Glutamatergic neuron (in vitro differentiated cells): ENCODE measurements around the gene STX1B. TPM values are rescaled to one million over a fixed set of nuclear protein-coding genes. Genes with fewer than 3 reads are reported as not detected.
A peak's percentile ranks its signal among the peaks of the same experiment; 100 is the strongest.

ENCODE experiments used
- DNase-seq: peaks from one replicate; pipeline ENCODE4 v3.0.0; 2022
- H3K27ac Mint-ChIP-seq: one replicate; pipeline ENCODE4 v1.8.0; 2020; ENCODE audit warnings: mild to moderate bottlenecking, mixed read lengths, inconsistent platforms; ENCODE audit not compliant: unreplicated experiment
- H3K27me3 Mint-ChIP-seq: one replicate; pipeline ENCODE4 v1.8.0; 2020; ENCODE audit warnings: mild to moderate bottlenecking, moderate library complexity, mixed read lengths, inconsistent platforms; ENCODE audit not compliant: unreplicated experiment
- H3K36me3 Mint-ChIP-seq: one replicate; pipeline ENCODE4 v1.8.0; 2020; ENCODE audit warnings: mild to moderate bottlenecking, mixed read lengths, inconsistent platforms; ENCODE audit not compliant: unreplicated experiment
- H3K4me1 Mint-ChIP-seq: one replicate; pipeline ENCODE4 v1.8.0; 2020; ENCODE audit warnings: mild to moderate bottlenecking, low read depth, mixed read lengths, inconsistent platforms; ENCODE audit not compliant: unreplicated experiment
- H3K4me3 Mint-ChIP-seq: one replicate; pipeline ENCODE4 v1.8.0; 2020; ENCODE audit warnings: mild to moderate bottlenecking, mixed read lengths, inconsistent platforms; ENCODE audit not compliant: unreplicated experiment
- H3K9me3 Mint-ChIP-seq: one replicate; pipeline ENCODE4 v1.8.0; 2020; ENCODE audit warnings: mild to moderate bottlenecking, moderate library complexity, mixed read lengths, inconsistent platforms; ENCODE audit not compliant: unreplicated experiment
- total RNA-seq: library from RNA; stranded (reverse); fragmentation: NEBNext Ultra II Directional; extraction: Animal tissue kit (Norgen Biotek cat#: 25700); gene quantifications from one replicate; pipeline ENCODE4 v1.2.1, GENCODE V29; 2021; ENCODE audit not compliant: unreplicated experiment
- TF ChIP-seq, protein P1 (sequence below): fragments of 200-600 bp; sonication (generic); IDR thresholded peaks from one replicate; pipeline ENCODE4 v1.5.0; 2021; ENCODE audit not compliant: partially characterized antibody, unreplicated experiment

Gene STX1B
- total RNA-seq, 1 donor from 2014 or later: 51.6 TPM

GRCh38 chr16:30947541-30947858, 62.9 kb downstream of the STX1B start:
- TF ChIP-seq, protein P1, sequence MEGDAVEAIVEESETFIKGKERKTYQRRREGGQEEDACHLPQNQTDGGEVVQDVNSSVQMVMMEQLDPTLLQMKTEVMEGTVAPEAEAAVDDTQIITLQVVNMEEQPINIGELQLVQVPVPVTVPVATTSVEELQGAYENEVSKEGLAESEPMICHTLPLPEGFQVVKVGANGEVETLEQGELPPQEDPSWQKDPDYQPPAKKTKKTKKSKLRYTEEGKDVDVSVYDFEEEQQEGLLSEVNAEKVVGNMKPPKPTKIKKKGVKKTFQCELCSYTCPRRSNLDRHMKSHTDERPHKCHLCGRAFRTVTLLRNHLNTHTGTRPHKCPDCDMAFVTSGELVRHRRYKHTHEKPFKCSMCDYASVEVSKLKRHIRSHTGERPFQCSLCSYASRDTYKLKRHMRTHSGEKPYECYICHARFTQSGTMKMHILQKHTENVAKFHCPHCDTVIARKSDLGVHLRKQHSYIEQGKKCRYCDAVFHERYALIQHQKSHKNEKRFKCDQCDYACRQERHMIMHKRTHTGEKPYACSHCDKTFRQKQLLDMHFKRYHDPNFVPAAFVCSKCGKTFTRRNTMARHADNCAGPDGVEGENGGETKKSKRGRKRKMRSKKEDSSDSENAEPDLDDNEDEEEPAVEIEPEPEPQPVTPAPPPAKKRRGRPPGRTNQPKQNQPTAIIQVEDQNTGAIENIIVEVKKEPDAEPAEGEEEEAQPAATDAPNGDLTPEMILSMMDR: no peak
- H3K27me3 Mint-ChIP-seq: peaks cover 12% of the 10 kb centered on the region
- peak overlapping the region; percentile 43 for H3K27ac Mint-ChIP-seq
- DNase-seq: no peak
- H3K4me1 Mint-ChIP-seq: peaks cover 6% of the 10 kb centered on the region
- H3K9me3 Mint-ChIP-seq: peaks cover 11% of the 10 kb centered on the region
- H3K36me3 Mint-ChIP-seq: peaks cover 5% of the 10 kb centered on the region
- H3K4me3 Mint-ChIP-seq: no peak overlapping the region

DNA sequence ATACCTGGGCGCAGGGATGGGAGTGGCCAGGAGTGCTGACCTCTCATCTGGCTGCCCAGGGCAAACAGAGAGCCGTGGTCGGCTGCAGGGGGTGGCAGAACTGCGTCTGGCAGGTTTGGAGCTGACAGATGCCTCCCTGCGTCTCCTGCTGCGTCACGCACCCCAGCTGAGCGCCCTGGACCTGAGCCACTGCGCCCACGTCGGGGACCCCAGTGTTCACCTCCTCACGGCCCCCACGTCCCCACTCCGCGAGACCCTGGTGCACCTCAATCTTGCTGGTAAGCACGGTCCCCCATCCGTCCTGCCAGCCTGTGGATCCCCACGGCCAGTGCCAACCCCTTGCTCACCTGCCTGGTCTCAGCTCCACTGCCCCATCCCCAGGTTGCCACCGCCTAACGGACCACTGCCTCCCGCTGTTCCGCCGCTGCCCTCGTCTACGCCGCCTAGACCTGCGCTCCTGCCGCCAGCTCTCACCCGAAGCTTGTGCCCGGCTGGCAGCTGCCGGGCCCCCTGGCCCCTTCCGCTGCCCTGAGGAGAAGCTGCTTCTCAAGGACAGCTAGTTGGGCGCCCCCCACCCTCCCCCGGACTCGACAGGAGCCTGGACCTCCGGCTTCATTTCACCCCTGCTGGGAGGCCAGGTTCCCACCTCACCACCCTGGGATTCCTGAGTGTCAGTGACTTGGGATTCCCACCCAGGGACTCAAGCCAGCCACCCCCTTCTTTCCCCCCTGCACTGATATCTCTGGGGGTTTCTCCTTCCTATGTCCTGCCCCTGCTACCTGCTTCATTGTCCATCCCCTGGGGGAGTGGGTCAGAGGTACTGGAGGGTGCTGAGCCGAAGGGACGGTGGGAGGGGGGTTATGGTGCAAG, 63.5 kb downstream of the STX1B start:
- H3K4me3 Mint-ChIP-seq: no peak overlapping the region
- H3K9me3 Mint-ChIP-seq: peaks cover 11% of the 10 kb centered on the region
- DNase-seq: no peak
- peaks cover 5% of the 10 kb centered on the region for H3K36me3 Mint-ChIP-seq
- H3K4me1 Mint-ChIP-seq: peaks cover 6% of the 10 kb centered on the region
- TF ChIP-seq, protein P1: no peak
- H3K27ac Mint-ChIP-seq: peak overlapping the region; percentile 43
- peaks cover 12% of the 10 kb centered on the region for H3K27me3 Mint-ChIP-seq

GRCh38 chr16:30944352-30944751, 66.1 kb downstream of the STX1B start:
- Mint-ChIP-seq H3K27ac (no peak overlapping the region), H3K36me3 (peaks cover 5% of the 10 kb centered on the region), H3K9me3 (peaks cover 11% of the 10 kb centered on the region), H3K27me3 (peaks cover 5% of the 10 kb centered on the region), H3K4me3 (peak overlapping the region; percentile 36), H3K4me1 (no peaks in the 10 kb centered on the region)
- TF ChIP-seq, protein P1: no peak
- no peak for DNase-seq

- no peak overlapping the region for H3K27ac Mint-ChIP-seq
- peaks cover 4% of the 10 kb centered on the region for H3K27me3 Mint-ChIP-seq
- peaks cover 16% of the 10 kb centered on the region for H3K9me3 Mint-ChIP-seq
- TF ChIP-seq, protein P1: no peak
- H3K4me3 Mint-ChIP-seq: no peak overlapping the region
- no peak for DNase-seq
- H3K4me1 Mint-ChIP-seq: no peaks in the 10 kb centered on the region
- peaks cover 10% of the 10 kb centered on the region for H3K36me3 Mint-ChIP-seq
These were observed 68.0 kb downstream of the STX1B start for GRCh38 chr16:30942426-30942806.
